IPS-18c (cell line): ENCODE results near the gene HCK.
"Not testable (repeated sequence)": the region's sequence is repeated elsewhere in the genome, so short reads cannot be mapped to it uniquely, and the experiment has no call there.

Experiments used
- H3K4me3 ChIP-seq: 2 replicates; pipeline ENCODE4 v1.7.0; 2013; ENCODE audit warnings: low read depth, mild to moderate bottlenecking, low read length, moderate library complexity; ENCODE audit not compliant: insufficient read depth
- H3K9me3 ChIP-seq: one replicate; pipeline ENCODE4 v1.6.1; 2013; ENCODE audit warnings: mild to moderate bottlenecking, low read length, moderate library complexity; ENCODE audit not compliant: control insufficient read depth, insufficient read depth

The HCK gene

GRCh38 chr20:32021091-32021490, 31.0 kb upstream of the HCK start:
- Histone ChIP-seq H3K4me3 (no peak overlapping the region), H3K9me3 (peaks cover 2% of the 10 kb centered on the region)

GRCh38 chr20:32024683-32025295, 27.3 kb upstream of the HCK start:
- H3K4me3 ChIP-seq: no peak overlapping the region
- no peaks in the 10 kb centered on the region for H3K9me3 ChIP-seq

GRCh38 chr20:32027643-32028042, 24.4 kb upstream of the HCK start:
- Histone ChIP-seq H3K4me3 (no peak overlapping the region), H3K9me3 (no peaks in the 10 kb centered on the region)

GRCh38 chr20:32028647-32029372, 23.2 kb upstream of the HCK start:
- H3K4me3 ChIP-seq: no peak overlapping the region
- H3K9me3 ChIP-seq: no peaks in the 10 kb centered on the region

- Histone ChIP-seq H3K4me3 (no peak overlapping the region), H3K9me3 (no peaks in the 10 kb centered on the region)
Measured at GRCh38 chr20:32029561-32029960, 22.5 kb upstream of the HCK start.

- Histone ChIP-seq H3K4me3 (peak overlapping the region; percentile 36; the same call in 1 of the 2 replicates), H3K9me3 (no peaks in the 10 kb centered on the region)
Measured at GRCh38 chr20:32031007-32031958, 20.8 kb upstream of the HCK start.

GRCh38 chr20:32033316-32033715, 18.7 kb upstream of the HCK start:
- H3K4me3 ChIP-seq: no peak overlapping the region

GRCh38 chr20:32033721-32034120, 18.3 kb upstream of the HCK start:
- not testable (repeated sequence) for H3K4me3 ChIP-seq

More at GRCh38 chr20:32033316-32033715, 18.7 kb upstream of the HCK start:
- H3K9me3 ChIP-seq: no peaks in the 10 kb centered on the region

GRCh38 chr20:32034581-32035425, 17.2 kb upstream of the HCK start:
- Histone ChIP-seq H3K4me3 (no peak overlapping the region), H3K9me3 (no peaks in the 10 kb centered on the region)

More at GRCh38 chr20:32033721-32034120, 18.3 kb upstream of the HCK start:
- not testable (repeated sequence) for H3K9me3 ChIP-seq

GRCh38 chr20:32035426-32035779, 16.6 kb upstream of the HCK start:
- Histone ChIP-seq H3K9me3 (no peaks in the 10 kb centered on the region), H3K4me3 (no peak overlapping the region)

- Histone ChIP-seq H3K9me3 (no peaks in the 10 kb centered on the region), H3K4me3 (no peak overlapping the region)
Measured at GRCh38 chr20:32036252-32036651, 15.8 kb upstream of the HCK start.

GRCh38 chr20:32036716-32037485, 15.1 kb upstream of the HCK start:
- no peak overlapping the region for H3K4me3 ChIP-seq
- no peaks in the 10 kb centered on the region for H3K9me3 ChIP-seq

- no peak overlapping the region for H3K4me3 ChIP-seq
- H3K9me3 ChIP-seq: no peaks in the 10 kb centered on the region
Measured at GRCh38 chr20:32037929-32038328, 14.1 kb upstream of the HCK start.

- no peak overlapping the region for H3K4me3 ChIP-seq
Measured at GRCh38 chr20:32040142-32040953, 11.7 kb upstream of the HCK start.

GRCh38 chr20:32045999-32046398, 6.0 kb upstream of the HCK start:
- Histone ChIP-seq H3K9me3 (no peaks in the 10 kb centered on the region), H3K4me3 (no peak overlapping the region)

More at GRCh38 chr20:32040142-32040953, 11.7 kb upstream of the HCK start:
- no peaks in the 10 kb centered on the region for H3K9me3 ChIP-seq
